ENCODE results near the gene PRICKLE3. TPM values are rescaled to one million over a fixed set of nuclear protein-coding genes. Genes with fewer than 3 reads are reported as not detected.
A peak's percentile ranks its signal among the peaks of the same experiment; 100 is the strongest.

The PRICKLE3 gene
- total RNA-seq, 2 donors from 2014 or later = 10.7 to 12.0 TPM

DNA sequence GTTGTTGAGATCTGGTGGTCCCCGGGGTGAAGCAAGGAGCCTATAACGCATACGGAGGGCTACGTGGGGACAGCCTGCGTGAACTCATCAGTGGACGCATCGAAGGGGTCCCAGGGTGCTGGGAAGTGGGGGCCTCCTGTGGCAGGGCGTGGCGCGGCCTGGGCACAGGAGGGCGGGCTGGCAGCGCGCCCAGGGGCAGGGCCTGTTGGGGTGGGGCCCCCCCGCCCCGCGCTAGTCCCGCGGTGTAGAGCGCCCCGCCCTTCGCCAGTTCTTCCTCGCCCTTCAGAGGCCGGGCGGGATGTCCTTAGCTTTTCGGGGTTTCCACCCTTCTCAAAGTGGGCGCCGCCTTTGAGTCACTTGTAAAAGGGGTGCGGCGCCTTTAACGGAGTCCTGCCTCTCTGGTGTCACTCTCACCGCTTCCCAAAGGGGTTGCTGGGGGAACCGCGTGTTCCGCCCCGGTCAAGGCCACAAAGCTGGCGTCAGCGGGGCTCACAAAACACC is 13.8 kb downstream of the PRICKLE3 start:
- H3K4me1 Mint-ChIP-seq = no peaks in the 10 kb centered on the region
- TF ChIP-seq CTCF (conservative IDR thresholded peaks at IDR 0.05) = no peak
- peak overlapping the region; percentile 40 for H3K4me3 ChIP-seq (ENCODE audit: low read length)
- H3K27ac Mint-ChIP-seq = no peak overlapping the region
- no peak for DNase-seq
- no peak overlapping the region for H3K9ac ChIP-seq (ENCODE audit: extremely low read depth, low read length, poor library complexity, severe bottlenecking)
- no peaks in the 10 kb centered on the region for H3K4me1 ChIP-seq (ENCODE audit: control insufficient read depth, insufficient read depth, low read length)
- no peaks in the 10 kb centered on the region for H3K9me3 ChIP-seq (ENCODE audit: control insufficient read depth, low read length)
- H3K4me3 Mint-ChIP-seq = peak overlapping the region; percentile 51
- peaks cover 72% of the 10 kb centered on the region for H3K9me3 Mint-ChIP-seq
- WGBS, 2 experiments (ENCODE audit: insufficient coverage in 1 of 2, insufficient read length in 1 of 2) = 23 to 40% methylated on average over 9 to 37 of the region's 37 CpGs
- H3K36me3 ChIP-seq (ENCODE audit: control insufficient read depth, insufficient read depth, low read length) = no peaks in the 10 kb centered on the region
- peaks cover 51% of the 10 kb centered on the region for H3K27me3 Mint-ChIP-seq (ENCODE audit: insufficient read depth)
- H3K27ac ChIP-seq (ENCODE audit: low read depth, low read length) = no peak overlapping the region
- H3K27me3 ChIP-seq (ENCODE audit: control insufficient read depth, insufficient read depth, low read length, poor library complexity, severe bottlenecking) = peaks cover 45% of the 10 kb centered on the region
- H3K36me3 Mint-ChIP-seq (ENCODE audit: low read depth) = peaks cover 20% of the 10 kb centered on the region

DNA sequence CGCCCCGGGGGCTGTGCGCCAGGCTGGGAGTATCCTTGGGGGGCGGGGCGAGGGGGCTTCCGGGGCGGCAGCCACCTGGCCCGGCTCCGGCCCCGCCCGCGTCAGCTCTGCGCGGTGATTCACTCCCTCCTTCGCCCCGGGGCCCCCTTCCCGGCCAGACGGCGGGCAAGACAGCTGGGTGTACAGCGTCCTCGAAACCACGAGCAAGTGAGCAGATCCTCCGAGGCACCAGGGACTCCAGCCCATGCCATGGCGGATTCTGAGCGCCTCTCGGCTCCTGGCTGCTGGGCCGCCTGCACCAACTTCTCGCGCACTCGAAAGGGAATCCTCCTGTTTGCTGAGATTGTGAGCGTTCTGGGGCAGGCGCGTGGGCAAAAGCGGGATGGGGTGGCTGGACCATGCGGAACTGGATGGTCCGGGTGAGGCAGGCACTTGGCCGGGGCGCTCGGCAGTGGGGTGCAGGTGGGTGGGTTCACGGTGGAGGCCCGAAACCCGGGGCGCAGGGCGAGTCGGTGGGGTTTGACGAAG is 14.4 kb downstream of the PRICKLE3 start, which contains the start of gene PLP2:
TSS of gene PLP2 (plus strand) at position 147 of the 528 bp plus-strand sequence. CDS start at position 250, 103 bp downstream.
- H3K27ac Mint-ChIP-seq = no peak within 1 kb of the TSS
- no peaks in the 10 kb centered on the region for H3K9me3 ChIP-seq (ENCODE audit: control insufficient read depth, low read length)
- H3K27me3 Mint-ChIP-seq (ENCODE audit: insufficient read depth) = peaks cover 54% of the 10 kb centered on the region
- H3K4me1 ChIP-seq (ENCODE audit: control insufficient read depth, insufficient read depth, low read length) = no peaks in the 10 kb centered on the region
- peak; percentile 57 for DNase-seq
- H3K27me3 ChIP-seq (ENCODE audit: control insufficient read depth, insufficient read depth, low read length, poor library complexity, severe bottlenecking) = peaks cover 50% of the 10 kb centered on the region
- H3K4me3 ChIP-seq (ENCODE audit: low read length) = peak within 1 kb of the TSS; percentile 40
- H3K27ac ChIP-seq (ENCODE audit: low read depth, low read length) = no peak within 1 kb of the TSS
- H3K36me3 Mint-ChIP-seq (ENCODE audit: low read depth) = peaks cover 19% of the 10 kb centered on the region
- peak within 1 kb of the TSS; percentile 51 for H3K4me3 Mint-ChIP-seq
- no peak for TF ChIP-seq CTCF (conservative IDR thresholded peaks at IDR 0.05)
- WGBS, 2 experiments (ENCODE audit: insufficient coverage in 1 of 2, insufficient read length in 1 of 2) = 0 to 3% methylated on average over 5 to 46 of the region's 46 CpGs
- H3K9me3 Mint-ChIP-seq = peaks cover 72% of the 10 kb centered on the region
- H3K9ac ChIP-seq (ENCODE audit: extremely low read depth, low read length, poor library complexity, severe bottlenecking) = no peak within 1 kb of the TSS
- no peaks in the 10 kb centered on the region for H3K4me1 Mint-ChIP-seq
- H3K36me3 ChIP-seq (ENCODE audit: control insufficient read depth, insufficient read depth, low read length) = no peaks in the 10 kb centered on the region

- Histone ChIP-seq H3K9ac (ENCODE audit: extremely low read depth, low read length, poor library complexity, severe bottlenecking) (no peak overlapping the region), H3K36me3 (ENCODE audit: control insufficient read depth, insufficient read depth, low read length) (no peaks in the 10 kb centered on the region), H3K27ac (ENCODE audit: low read depth, low read length) (no peak overlapping the region), H3K4me3 (ENCODE audit: low read length) (no peak overlapping the region), H3K9me3 (ENCODE audit: control insufficient read depth, low read length) (no peaks in the 10 kb centered on the region), H3K4me1 (ENCODE audit: control insufficient read depth, insufficient read depth, low read length) (no peaks in the 10 kb centered on the region), H3K27me3 (ENCODE audit: control insufficient read depth, insufficient read depth, low read length, poor library complexity, severe bottlenecking) (peaks cover 57% of the 10 kb centered on the region)
- H3K36me3 Mint-ChIP-seq (ENCODE audit: low read depth) = no peaks in the 10 kb centered on the region
- no peak for TF ChIP-seq CTCF (conservative IDR thresholded peaks at IDR 0.05)
- no peak overlapping the region for H3K27ac Mint-ChIP-seq
- WGBS, 2 experiments (ENCODE audit: insufficient coverage in 1 of 2, insufficient read length in 1 of 2) = 77 to 100% methylated on average over 1 to 2 of the region's 3 CpGs
- DNase-seq = no peak
- H3K4me1 Mint-ChIP-seq = no peaks in the 10 kb centered on the region
- peaks cover 65% of the 10 kb centered on the region for H3K27me3 Mint-ChIP-seq (ENCODE audit: insufficient read depth)
- peak overlapping the region; percentile 45 for H3K4me3 Mint-ChIP-seq
- peaks cover 59% of the 10 kb centered on the region for H3K9me3 Mint-ChIP-seq
These were observed 18.4 kb downstream of the PRICKLE3 start for GRCh38 chrX:49167740-49168108.
